ENCODE data around the gene LOXHD1.

The LOXHD1 gene

GRCh38 chr18:46675112-46675511 is 18.1 kb upstream of the LOXHD1 start:
- DNase-seq (ENCODE audit: extremely low read depth, low read depth) = no peak
- TF ChIP-seq, protein P1, sequence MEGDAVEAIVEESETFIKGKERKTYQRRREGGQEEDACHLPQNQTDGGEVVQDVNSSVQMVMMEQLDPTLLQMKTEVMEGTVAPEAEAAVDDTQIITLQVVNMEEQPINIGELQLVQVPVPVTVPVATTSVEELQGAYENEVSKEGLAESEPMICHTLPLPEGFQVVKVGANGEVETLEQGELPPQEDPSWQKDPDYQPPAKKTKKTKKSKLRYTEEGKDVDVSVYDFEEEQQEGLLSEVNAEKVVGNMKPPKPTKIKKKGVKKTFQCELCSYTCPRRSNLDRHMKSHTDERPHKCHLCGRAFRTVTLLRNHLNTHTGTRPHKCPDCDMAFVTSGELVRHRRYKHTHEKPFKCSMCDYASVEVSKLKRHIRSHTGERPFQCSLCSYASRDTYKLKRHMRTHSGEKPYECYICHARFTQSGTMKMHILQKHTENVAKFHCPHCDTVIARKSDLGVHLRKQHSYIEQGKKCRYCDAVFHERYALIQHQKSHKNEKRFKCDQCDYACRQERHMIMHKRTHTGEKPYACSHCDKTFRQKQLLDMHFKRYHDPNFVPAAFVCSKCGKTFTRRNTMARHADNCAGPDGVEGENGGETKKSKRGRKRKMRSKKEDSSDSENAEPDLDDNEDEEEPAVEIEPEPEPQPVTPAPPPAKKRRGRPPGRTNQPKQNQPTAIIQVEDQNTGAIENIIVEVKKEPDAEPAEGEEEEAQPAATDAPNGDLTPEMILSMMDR (IDR thresholded peaks at IDR 0.05; ENCODE audit: low read depth, low read length, missing control alignments) = no peak
- no peak overlapping the region for H3K4me3 ChIP-seq (replicated peaks; ENCODE audit: low read depth, low read length)

DNA sequence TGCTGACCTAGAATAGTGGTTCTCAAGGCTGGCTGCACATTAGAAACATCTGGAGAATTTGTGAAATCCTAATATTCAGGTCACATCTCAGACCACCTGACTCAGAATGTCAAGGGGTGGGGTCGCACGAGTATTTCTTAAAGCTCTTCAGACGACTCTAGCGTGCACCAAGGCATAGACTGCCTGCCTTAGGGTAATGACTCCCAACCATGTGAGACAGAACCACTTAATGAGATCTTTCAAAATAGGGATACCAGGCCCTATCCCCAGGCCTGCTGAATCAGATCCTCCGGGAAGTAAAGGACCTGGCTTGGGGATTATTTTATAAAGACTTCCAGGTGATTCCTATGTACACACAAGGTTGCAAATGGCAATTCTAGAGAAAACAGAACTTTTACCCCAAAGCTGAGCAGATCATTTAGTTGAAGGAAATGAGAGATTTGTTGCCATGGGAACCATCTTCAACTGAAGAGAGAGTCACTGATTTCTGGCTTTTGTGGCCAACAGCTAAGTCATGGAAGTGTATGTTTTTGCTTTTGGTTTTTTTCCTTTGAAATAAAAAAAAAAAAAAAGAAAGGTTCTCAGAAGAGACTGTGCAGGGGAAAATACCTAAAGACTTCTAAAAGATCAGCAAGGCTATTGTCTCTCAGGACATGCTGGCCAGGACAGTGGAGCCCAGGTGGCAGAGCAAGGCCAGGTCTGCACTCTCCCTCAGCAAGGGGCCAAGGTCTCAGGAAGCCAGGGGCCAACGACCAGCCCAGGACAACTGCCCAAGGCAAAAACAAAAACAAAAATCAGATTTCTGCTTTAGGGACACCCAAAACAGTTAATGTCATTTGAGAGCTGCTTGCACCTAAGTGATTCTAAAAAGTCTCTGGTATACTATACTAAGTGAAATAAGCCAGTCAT is 15.3 kb upstream of the LOXHD1 start:
- DNase-seq (ENCODE audit: extremely low read depth, low read depth) = no peak
- H3K4me3 ChIP-seq (replicated peaks; ENCODE audit: low read depth, low read length) = no peak overlapping the region
- TF ChIP-seq, protein P1 (IDR thresholded peaks at IDR 0.05; ENCODE audit: low read depth, low read length, missing control alignments) = no peak

- H3K4me3 ChIP-seq (replicated peaks; ENCODE audit: low read depth, low read length) = no peak overlapping the region
- no peak for DNase-seq (ENCODE audit: extremely low read depth, low read depth)
- TF ChIP-seq, protein P1 (IDR thresholded peaks at IDR 0.05; ENCODE audit: low read depth, low read length, missing control alignments) = no peak
Measured at GRCh38 chr18:46668694-46669093, 11.7 kb upstream of the LOXHD1 start.

GRCh38 chr18:46668135-46668534 is 11.1 kb upstream of the LOXHD1 start:
- no peak overlapping the region for H3K4me3 ChIP-seq (replicated peaks; ENCODE audit: low read depth, low read length)
- TF ChIP-seq, protein P1 (IDR thresholded peaks at IDR 0.05; ENCODE audit: low read depth, low read length, missing control alignments) = no peak
- no peak for DNase-seq (ENCODE audit: extremely low read depth, low read depth)

DNA sequence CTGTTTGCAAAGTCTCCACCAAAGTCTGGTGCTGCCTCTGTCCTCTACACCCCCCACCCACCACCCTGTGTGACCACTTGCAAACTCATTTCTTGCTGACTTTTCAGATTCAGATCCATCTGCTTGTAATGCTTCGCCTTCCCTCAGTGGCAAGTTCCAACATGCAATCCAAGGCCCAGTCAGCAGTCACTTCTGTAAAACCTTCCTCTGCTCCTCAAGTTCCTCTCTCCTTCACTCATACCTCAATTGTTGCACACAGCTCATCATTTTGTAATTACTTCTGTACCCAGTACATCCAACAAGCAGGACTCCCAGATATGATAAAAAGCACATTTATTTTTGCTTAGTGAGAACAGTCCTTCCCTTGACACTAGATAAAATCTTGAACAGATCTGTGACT is 6.5 kb upstream of the LOXHD1 start:
- no peak for DNase-seq (ENCODE audit: extremely low read depth, low read depth)
- no peak overlapping the region for H3K4me3 ChIP-seq (replicated peaks; ENCODE audit: low read depth, low read length)
- TF ChIP-seq, protein P1 (IDR thresholded peaks at IDR 0.05; ENCODE audit: low read depth, low read length, missing control alignments) = no peak

DNA sequence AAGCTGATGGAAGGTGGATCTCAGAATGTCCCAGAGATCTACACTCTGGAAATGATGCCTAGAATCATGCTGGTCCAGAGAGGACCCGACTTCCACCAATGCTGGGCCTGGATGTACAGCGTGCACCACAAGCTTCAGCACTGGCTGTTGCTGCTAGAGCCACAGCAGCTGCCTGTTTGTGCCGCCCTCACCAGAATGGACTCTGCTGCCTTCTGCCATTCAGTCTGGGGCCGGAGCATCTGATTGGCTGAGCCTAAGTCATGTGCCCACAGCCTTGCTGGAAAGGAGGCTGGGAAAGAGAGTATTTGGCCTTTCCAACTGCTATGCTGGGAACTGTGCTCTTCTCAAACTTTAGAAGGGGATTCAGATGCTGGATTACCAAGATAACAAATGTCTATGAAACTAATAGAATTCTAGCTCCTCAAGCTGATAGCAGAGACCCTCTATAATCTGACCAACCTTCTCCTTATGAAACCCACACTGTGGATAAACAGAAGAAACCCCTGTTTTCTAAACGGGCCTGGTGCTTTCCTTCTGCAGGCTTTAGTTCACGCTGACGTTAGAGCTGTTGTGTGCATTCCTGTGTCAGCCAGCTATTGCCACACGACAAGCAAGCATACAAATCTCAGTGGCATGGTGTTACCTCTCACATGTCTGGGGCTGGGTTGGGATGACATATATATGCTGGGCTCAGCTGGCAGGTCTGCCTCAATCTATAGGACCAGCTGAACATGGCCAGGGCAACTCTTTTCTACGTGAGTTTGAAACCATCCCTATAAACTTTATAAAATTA is 4.1 kb upstream of the LOXHD1 start:
- no peak for DNase-seq (ENCODE audit: extremely low read depth, low read depth)
- TF ChIP-seq, protein P1 (IDR thresholded peaks at IDR 0.05; ENCODE audit: low read depth, low read length, missing control alignments) = no peak
- H3K4me3 ChIP-seq (replicated peaks; ENCODE audit: low read depth, low read length) = no peak overlapping the region

Measured in HFF-Myc (cell line).